Fibroblast of lung (primary cell): ENCODE data around the gene AGPAT4.

Experiments used
- CTCF ChIP-seq, 2 donors: IDR thresholded peaks in 1 of 2; conservative IDR thresholded peaks in 1 of 2; 1 replicate in 1 of 2; 2 replicates in 1 of 2; pipeline ENCODE4 v1.5.1; 2011 to 2012; ENCODE audit warnings: low read length in 2 of 2, control low read depth in 1 of 2, inconsistent platforms in 1 of 2, low read depth in 1 of 2, mild to moderate bottlenecking in 1 of 2
- EZH2 ChIP-seq: IDR thresholded peaks from 2 replicates; pipeline ENCODE4 v1.5.1; 2012; ENCODE audit warnings: low read length, control low read depth, mild to moderate bottlenecking; ENCODE audit errors: missing control alignments

GRCh38 chr6:161195386-161195785, 78.5 kb downstream of the AGPAT4 start:
- TF ChIP-seq CTCF (conservative IDR thresholded peaks at IDR 0.05 in 1 of 2, IDR thresholded peaks at IDR 0.05 in 1 of 2; ENCODE audit: low read depth in 1 of 2, low read length in 2 of 2) (no peak), EZH2 (no peak)
